ENCODE measurements around the gene FBN1. TPM values are rescaled to one million over a fixed set of nuclear protein-coding genes. Genes with fewer than 3 reads are reported as not detected.

FBN1 gene
- total RNA-seq, 1 experiment from 2014 or later: 0.43 TPM

DNA sequence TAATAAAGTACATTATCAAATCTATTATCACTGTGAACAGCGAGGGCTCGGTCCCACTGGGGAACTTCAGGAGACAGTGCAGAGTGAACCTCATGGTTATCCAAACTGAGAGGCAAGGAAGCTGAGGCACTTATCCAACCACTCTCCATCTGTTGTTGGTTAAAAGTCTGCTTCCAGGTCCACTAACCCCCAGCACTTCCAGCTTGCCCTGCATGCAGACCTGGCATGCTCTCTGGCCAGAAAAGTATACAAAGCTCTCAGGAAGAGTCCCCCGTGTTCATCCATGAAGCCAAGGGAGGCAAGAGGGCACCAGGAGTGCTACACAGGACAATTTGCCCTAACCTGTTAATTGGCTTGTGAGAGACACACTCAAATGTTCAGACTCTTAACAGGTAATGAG, 36.0 kb downstream of the FBN1 start:
- peaks cover 10% of the 10 kb centered on the region for H3K27me3 Mint-ChIP-seq (ENCODE audit: insufficient read depth, unreplicated experiment)
- no TSS peak for BruUV-seq (replicated peaks)

DNA sequence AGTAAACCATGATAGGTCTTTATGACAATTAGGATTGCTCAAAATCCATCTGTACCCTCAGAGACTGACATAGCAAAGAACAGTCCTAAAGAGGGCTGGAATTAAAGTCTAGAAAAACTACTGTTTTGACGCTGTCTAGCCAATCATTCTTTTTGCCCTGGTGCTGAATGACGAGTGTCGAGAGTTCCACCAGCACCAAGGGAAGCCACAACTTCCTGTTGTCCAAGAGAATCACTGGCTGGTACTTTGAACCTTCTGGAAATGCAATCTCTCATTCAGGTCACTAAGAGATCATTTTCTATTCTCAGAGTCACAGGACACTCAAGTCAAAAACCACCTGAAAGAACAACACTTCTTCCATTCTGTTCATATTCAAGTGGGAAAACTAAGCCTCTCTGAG, 37.7 kb downstream of the FBN1 start:
- CTCF ChIA-PET: no interaction called here
- Histone ChIP-seq H3K4me3 (ENCODE audit: low read depth, low read length) (no peak overlapping the region), H3K9me3 (no peaks in the 10 kb centered on the region), H3K4me1 (peaks cover 4% of the 10 kb centered on the region; the same call in 1 of the 2 replicates), H3K36me3 (ENCODE audit: control insufficient read depth, insufficient read depth, low read length) (no peaks in the 10 kb centered on the region), H3K27me3 (replicated peaks; ENCODE audit: control insufficient read depth, insufficient read depth, low read length) (no peaks in the 10 kb centered on the region)
- BruUV-seq (replicated peaks): no TSS peak
- no peak overlapping the region for H3K4me3 Mint-ChIP-seq (ENCODE audit: unreplicated experiment)
- DNase-seq: no peak
- intact Hi-C loops (cut with micrococcal nuclease; ENCODE audit: unreplicated experiment): no loop called here
- TF ChIP-seq, protein P1, sequence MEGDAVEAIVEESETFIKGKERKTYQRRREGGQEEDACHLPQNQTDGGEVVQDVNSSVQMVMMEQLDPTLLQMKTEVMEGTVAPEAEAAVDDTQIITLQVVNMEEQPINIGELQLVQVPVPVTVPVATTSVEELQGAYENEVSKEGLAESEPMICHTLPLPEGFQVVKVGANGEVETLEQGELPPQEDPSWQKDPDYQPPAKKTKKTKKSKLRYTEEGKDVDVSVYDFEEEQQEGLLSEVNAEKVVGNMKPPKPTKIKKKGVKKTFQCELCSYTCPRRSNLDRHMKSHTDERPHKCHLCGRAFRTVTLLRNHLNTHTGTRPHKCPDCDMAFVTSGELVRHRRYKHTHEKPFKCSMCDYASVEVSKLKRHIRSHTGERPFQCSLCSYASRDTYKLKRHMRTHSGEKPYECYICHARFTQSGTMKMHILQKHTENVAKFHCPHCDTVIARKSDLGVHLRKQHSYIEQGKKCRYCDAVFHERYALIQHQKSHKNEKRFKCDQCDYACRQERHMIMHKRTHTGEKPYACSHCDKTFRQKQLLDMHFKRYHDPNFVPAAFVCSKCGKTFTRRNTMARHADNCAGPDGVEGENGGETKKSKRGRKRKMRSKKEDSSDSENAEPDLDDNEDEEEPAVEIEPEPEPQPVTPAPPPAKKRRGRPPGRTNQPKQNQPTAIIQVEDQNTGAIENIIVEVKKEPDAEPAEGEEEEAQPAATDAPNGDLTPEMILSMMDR (IDR thresholded peaks at IDR 0.05; ENCODE audit: insufficient read depth in 1 of 2, low read depth in 1 of 2, low read length in 1 of 2, severe bottlenecking in 1 of 2, unreplicated experiment in 1 of 2): no peak
- no peak overlapping the region for H3K27ac Mint-ChIP-seq (ENCODE audit: unreplicated experiment)
- POLR2A ChIA-PET: no interaction called here
- H3K4me1 Mint-ChIP-seq (ENCODE audit: low read depth, unreplicated experiment): no peaks in the 10 kb centered on the region
- H3K36me3 Mint-ChIP-seq (ENCODE audit: insufficient read depth, unreplicated experiment): no peaks in the 10 kb centered on the region
- no peaks in the 10 kb centered on the region for H3K9me3 Mint-ChIP-seq (ENCODE audit: unreplicated experiment)
- H3K27me3 Mint-ChIP-seq (ENCODE audit: insufficient read depth, unreplicated experiment): peaks cover 9% of the 10 kb centered on the region

More for the DNA sequence above, 36.0 kb downstream of the FBN1 start:
- TF ChIP-seq, protein P1 (IDR thresholded peaks at IDR 0.05; ENCODE audit: insufficient read depth in 1 of 2, low read depth in 1 of 2, low read length in 1 of 2, severe bottlenecking in 1 of 2, unreplicated experiment in 1 of 2): no peak
- Mint-ChIP-seq H3K4me3 (ENCODE audit: unreplicated experiment) (no peak overlapping the region), H3K27ac (ENCODE audit: unreplicated experiment) (no peak overlapping the region), H3K4me1 (ENCODE audit: low read depth, unreplicated experiment) (no peaks in the 10 kb centered on the region), H3K36me3 (ENCODE audit: insufficient read depth, unreplicated experiment) (no peaks in the 10 kb centered on the region), H3K9me3 (ENCODE audit: unreplicated experiment) (no peaks in the 10 kb centered on the region)
- no peak for DNase-seq
- Histone ChIP-seq H3K27me3 (replicated peaks; ENCODE audit: control insufficient read depth, insufficient read depth, low read length) (no peaks in the 10 kb centered on the region), H3K36me3 (ENCODE audit: control insufficient read depth, insufficient read depth, low read length) (no peaks in the 10 kb centered on the region), H3K4me1 (0 out of 2 replicates have a peak, but pooled peaks cover under 1% of the 10 kb centered on the region), H3K4me3 (ENCODE audit: low read depth, low read length) (no peak overlapping the region), H3K9me3 (no peaks in the 10 kb centered on the region)
- intact Hi-C loops (cut with micrococcal nuclease; ENCODE audit: unreplicated experiment): no loop called here
- ChIA-PET CTCF (no interaction called here), POLR2A (no interaction called here)

DNA sequence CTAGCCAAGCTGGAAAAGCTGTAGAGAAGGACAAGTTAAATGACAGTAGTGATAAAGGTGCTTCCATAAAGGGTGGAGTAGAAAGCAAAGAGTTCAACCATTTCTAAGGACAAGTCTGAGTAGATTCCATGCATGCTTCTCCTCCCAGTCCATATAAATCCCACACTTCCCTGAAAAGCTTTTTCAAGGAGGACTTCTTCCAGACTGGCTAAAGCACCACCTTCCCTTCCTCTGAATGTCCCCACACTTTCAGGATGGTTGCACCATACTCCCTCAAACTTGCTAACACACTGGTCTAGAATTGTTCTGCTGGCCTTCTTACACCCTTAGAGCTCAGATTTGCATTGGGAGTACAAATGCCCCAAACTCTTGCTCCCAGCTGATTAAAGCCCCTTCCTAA, 40.9 kb downstream of the FBN1 start:
- Histone ChIP-seq H3K27me3 (replicated peaks; ENCODE audit: control insufficient read depth, insufficient read depth, low read length) (no peaks in the 10 kb centered on the region), H3K4me1 (peaks cover 4% of the 10 kb centered on the region; the same call in 1 of the 2 replicates), H3K36me3 (ENCODE audit: control insufficient read depth, insufficient read depth, low read length) (no peaks in the 10 kb centered on the region), H3K4me3 (ENCODE audit: low read depth, low read length) (no peak overlapping the region), H3K9me3 (no peaks in the 10 kb centered on the region)
- Mint-ChIP-seq H3K27ac (ENCODE audit: unreplicated experiment) (no peak overlapping the region), H3K4me1 (ENCODE audit: low read depth, unreplicated experiment) (no peaks in the 10 kb centered on the region), H3K9me3 (ENCODE audit: unreplicated experiment) (no peaks in the 10 kb centered on the region), H3K36me3 (ENCODE audit: insufficient read depth, unreplicated experiment) (no peaks in the 10 kb centered on the region), H3K4me3 (ENCODE audit: unreplicated experiment) (no peak overlapping the region), H3K27me3 (ENCODE audit: insufficient read depth, unreplicated experiment) (peaks cover 9% of the 10 kb centered on the region)
- no TSS peak for BruUV-seq (replicated peaks)
- no peak for DNase-seq
- ChIA-PET POLR2A (no interaction called here), CTCF (no interaction called here)
- TF ChIP-seq, protein P1 (IDR thresholded peaks at IDR 0.05; ENCODE audit: insufficient read depth in 1 of 2, low read depth in 1 of 2, low read length in 1 of 2, severe bottlenecking in 1 of 2, unreplicated experiment in 1 of 2): no peak
- intact Hi-C loops (cut with micrococcal nuclease; ENCODE audit: unreplicated experiment): no loop called here
